GM19351 (cell line): ENCODE measurements around the gene CDK16.

Experiments used
- ATAC-seq: cut with Tn5 transposase; IDR thresholded peaks from one replicate; pipeline ENCODE4 v1.9.1; 2021; ENCODE audit warnings: mild to moderate bottlenecking, moderate library complexity; ENCODE audit not compliant: unreplicated experiment

CDK16 gene

DNA sequence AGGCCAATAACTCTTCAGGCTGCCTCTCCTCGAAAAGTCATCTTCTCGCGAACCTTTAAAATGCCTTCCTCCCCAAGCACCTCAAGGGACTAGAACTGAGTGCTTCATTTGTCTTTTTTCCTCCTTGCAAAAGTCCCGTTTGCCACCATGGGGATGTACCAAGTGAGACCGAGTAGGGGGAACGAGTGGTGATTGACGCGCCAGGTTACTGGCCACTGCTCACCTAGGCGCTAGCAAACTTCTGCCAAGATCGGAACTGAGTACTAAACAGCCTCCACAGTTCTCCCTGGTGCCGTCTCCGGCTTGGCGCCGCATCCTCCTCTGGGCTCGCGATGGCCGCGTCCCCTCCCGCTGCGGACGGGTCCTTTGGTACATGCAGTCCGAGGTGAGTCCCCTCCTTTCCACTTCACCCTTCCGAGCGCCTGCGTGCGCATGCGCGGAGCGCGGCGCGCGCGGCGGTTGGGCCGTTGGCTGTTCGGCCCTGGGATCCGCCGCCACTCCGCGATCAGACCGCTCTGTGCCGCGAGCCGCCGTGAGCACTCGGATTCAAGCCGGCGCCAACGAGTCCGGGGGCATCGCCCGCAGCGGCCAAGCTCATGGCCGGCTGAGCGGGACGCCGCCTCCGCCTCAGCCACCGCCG, at the start of gene CDK16:
Gene CDK16, plus strand, starts transcription at position 402 of the 640 bp plus-strand sequence. CDS start 4,877 bp downstream, outside the sequence.
- peak; percentile 32 for ATAC-seq

DNA sequence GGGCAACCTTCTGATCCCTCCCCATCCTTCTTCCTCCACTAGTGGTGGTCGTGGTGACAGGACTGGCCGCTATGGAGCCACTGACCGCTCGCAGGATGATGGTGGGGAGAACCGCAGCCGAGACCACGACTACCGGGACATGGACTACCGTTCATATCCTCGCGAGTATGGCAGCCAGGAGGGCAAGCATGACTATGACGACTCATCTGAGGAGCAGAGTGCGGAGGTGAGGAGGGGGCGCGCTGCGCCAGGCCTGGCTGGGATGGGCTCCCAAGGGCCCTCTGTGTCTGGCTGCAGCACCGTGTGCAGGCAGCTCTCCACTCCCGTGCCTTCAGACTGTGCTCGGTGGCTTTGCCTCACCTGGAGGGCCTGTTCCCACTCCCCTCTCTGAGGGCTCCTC, 49.2 kb upstream of the CDK16 start:
- ATAC-seq = no peak

DNA sequence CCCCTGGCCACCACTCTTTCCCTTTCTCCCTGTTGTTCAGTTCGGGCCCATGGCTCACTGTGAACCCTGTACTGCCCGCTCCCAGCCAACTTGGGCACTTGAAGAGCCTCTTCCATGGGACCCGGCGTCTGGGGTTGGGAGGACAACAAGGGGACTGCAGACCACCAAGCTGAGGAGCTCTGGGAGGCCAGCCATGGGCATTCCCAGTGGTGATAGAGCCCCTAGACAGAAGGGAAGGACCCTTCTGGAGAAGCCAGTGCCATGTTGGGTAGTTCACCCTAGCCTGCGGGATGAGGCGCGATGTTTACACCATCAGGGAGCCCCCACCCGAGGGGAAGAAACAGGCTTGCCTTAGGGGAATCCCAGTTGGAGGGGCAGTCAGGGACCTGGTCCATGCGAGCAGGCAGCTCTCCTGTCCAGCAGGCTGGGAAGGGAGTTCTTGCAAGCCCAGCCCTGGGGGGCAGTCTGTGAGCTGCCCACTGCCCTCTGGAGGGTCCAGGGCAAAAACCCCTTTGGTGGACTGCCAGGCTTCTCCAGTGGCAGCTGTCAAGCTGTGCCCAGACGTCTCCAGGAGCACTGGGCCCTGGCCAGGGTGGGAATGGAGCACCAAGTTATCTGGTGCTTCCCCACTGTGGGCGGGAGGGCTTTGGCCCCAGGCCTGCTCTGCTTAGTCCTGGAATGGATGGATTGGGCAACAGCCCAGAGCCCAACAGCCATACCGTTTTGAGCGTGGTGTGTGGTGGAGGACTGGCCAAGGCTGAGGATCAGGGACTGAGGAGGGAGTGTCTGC, 48.6 kb upstream of the CDK16 start:
- no peak for ATAC-seq

DNA sequence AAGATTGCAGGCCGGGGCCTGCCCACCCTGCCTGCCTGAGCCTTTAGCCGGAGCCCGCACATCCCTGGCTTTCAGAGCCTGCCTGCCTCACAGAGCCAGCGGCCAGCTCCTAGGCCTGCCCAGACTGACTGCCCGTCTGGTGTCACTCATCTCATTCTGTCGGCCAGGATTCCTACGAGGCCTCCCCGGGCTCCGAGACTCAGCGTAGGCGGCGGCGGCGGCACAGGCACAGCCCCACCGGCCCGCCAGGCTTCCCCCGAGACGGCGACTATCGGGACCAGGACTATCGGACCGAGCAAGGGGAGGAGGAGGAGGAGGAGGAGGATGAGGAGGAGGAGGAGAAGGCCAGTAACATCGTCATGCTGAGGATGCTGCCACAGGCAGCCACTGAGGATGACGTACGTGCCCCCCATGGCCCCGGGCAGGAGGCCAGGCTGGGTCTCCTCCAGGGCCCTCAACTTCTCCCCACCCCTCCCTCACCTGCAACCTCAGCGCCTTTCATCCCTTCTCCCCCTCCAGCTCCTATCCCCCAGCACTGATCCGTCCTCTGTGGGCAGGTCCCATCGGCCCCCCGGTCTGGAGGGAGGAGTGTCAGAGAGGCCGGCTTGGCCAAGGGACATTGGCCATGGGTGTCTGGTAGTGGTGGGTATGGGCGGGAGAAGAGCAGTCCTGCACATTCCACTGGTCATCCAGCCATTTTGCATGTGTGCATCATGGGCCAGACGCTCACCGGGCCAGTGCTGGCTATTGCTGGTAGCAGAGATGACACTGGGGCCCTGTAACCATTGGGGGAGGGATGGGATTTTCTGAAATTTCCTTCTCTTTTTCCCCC, 47.4 kb upstream of the CDK16 start:
- no peak for ATAC-seq

DNA sequence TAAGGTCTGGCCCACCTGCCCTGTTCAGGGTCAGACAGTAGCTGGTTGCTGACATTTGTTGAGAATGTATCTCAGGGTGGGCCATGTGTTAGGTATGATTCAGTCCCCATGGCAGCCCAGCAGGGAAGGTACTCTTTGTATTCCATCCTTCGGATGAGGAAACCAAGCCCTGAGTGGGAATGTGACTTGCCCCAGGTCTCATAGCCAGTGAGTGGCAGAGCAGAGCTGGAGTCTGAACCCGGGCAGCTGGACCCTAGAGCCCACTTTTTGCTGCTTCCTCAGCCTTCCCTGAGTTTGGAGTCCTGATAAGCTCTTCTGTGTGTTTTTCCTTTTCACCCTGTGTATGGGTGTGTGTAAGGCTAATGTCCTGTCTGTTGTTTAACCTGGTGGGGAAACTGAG, 46.5 kb upstream of the CDK16 start:
- no peak for ATAC-seq

DNA sequence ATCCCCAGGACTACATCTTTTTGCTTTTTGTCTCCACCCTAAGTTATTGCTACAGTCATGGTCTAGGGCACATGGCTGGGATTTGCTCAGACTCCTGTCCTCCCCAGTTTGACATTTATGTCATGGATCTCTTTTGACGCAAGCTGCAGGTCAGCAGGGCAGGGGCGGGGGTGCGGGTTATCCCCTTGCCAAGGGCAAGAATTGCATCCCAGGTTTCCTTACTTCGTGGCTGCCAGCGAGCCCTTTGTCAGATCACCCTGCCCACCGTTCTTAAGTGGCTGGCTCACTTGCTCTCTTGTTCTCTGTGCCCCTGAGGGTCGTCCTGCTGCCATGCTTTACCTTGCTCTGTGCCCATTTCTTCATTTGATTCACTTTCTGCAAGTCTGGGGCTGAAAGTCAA, 45.9 kb upstream of the CDK16 start:
- no peak for ATAC-seq

DNA sequence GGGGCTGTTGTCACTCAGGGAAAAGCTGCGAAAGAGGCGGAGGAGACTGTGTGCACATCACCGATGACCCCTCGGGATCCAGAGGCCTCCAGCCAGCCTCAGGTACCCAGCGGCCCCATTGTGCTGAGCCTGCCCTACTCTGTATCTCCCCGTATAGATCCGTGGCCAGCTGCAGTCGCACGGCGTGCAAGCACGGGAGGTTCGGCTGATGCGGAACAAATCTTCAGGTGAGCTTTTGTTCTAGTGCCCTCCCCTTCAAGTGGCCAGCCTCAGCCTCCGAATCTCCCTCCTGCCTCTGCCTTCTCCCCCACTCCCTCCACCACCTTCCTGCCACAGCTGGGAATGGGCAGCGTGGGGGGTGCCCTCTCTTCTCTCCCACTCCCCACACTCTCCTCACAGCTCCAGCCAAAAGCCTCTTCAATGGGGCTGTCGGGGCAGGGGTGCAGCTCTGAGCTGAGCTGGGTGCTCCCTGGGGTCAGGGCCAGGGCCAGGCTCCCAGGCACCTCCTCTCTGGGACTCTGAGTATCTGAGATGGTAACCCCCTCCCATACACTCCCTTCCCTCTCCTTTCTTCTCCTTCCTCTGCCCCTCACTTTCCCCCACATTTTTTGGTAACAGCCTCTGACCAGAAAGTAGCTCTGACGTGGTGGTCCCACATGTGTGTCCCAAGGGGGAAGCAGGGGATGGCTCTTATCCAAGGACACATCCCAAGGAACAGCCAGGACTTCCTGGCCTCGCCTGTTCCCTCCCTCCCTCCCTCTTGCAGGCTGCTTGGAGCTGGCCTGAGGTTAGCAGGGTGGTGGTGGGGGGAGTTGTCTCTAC, 45.3 kb upstream of the CDK16 start:
- no peak for ATAC-seq

DNA sequence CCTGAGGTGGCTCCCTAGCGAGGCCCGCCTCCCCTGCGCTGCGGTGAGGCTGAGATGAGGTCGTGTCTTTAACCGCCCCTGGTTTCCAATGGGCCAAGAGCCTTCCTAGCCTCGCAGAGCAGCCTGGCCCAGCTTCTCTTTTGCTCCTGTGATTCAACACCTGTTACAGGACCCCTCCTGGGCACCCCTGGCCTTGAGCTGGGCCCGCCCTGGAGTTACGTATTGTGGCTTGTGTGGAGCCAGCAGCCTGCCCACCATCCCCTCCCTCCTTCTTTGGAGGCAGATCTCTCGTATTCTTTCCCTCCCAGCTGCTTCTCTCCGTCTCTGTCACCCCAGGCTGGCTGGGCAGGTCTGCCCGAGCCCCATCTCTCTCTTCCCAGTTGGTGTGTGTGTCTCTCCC, 44.1 kb upstream of the CDK16 start:
- ATAC-seq = no peak

DNA sequence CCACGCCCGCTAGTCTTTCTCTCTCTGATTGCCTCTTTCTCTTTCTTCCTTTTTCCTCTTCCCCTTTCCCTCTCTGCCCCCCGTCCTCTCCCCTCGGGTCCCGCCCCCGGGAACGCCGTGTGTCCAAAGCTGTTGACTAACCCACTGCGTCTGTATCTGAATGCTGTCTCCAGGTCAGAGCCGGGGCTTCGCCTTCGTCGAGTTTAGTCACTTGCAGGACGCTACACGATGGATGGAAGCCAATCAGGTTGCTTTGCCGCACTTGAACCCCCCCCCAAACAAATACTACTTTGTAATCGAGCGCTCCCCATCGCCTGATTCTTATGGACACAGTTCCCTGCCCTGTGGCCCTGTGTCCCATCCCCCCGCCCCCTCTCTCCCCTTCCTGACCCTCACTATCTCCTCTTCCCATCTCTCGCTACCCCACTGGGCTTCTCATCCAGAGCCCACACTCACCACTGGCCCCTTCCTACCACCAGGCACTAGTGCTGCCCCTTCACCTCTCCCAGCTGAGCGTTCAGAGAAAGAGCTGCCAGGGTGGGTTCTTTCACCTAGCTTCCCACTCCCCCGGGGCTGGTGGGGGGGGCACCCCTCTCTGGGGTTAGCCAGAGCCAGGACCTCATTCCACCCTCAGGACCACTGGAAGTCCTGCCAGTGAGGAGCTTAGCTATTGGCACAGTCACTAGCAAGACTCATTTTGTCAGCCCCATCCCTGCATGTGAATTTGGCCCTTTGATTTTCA, 43.5 kb upstream of the CDK16 start:
- ATAC-seq = no peak

DNA sequence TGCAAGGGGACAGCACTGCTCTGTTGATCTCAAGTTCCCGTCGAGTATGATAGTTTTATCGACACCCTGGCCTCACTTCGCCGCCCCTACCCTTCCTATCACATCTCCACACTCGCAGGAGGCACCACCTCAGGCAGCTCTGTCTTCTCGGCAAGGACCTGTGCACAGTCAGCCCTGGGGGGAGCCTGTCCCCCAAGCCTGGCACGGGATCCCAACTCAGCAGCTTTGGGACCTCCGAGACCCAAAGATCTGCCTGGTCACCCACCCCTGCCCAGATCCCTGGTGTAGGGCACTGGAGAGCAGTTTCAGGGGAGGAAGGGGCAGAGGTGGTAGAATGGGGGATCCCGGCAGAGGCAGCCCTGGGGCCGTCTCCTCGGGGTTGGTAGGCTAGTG, 42.9 kb upstream of the CDK16 start:
- no peak for ATAC-seq

DNA sequence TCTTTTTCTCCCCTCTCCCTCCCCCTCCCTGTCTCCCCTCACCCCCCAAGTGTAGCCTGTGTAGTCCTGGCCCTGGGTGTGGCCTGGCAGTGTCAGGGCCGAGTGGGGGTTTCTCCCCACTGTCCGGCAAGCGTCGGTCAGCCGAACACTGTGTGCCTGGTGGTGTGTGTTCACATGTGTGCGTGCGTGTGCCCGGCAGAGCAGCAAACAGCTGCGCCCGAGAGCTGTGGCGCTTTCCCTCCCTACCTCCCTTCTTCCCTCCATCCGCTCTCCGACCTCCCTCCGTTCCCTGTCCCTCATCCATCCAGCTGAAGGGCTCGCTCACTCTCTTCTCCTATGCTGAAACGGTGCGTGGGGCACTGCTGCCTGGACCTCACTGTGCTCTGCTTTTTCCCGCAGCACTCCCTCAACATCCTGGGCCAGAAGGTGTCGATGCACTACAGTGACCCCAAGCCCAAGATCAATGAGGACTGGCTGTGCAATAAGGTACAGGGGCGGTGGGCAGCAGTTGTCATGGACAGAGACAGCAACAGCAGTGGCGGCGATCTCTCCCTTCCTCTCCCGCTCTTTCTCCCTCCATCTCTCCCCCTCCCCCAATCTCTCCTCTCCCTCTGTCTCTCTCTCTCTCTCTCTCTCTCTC, 42.3 kb upstream of the CDK16 start:
- no peak for ATAC-seq

DNA sequence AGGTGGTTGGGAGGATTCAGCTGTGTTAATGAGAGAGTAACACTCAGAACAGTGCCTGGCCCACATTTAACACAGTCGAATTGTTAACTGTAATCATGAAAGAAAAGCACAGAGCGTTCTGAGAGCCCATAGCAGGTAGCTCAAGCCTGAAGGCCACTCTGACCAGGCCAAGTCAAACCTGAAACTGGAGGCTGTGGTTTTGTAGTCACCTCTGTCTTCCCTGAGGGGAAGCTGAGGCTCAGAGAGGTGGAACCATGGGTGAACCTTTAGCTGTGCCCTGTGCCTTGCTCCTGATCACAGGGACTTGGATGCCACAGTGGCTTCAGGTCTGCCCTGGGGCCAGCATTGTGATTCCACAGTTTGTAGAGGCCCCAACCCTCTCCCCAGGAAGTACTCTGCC, 41.4 kb upstream of the CDK16 start:
- ATAC-seq = no peak

DNA sequence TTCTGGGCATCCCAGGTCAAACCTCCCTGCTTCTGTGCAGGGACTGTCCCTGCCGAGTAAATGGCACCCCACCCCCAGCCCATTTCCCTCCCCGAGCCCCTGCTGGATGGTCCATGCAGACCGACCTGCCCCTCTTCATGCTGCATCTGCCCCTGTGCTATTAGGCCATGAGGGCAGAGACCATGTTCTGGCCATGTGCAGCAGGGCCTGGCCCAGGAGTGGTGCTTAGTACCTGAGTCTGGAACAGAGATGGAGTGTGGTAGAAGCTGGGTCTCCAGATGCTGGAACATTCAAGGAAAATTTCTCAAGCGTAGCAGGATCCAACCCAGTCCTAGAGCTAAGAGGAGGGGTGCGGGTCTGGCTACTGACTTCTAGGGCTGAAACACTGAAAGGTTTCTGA, 40.1 kb upstream of the CDK16 start:
- ATAC-seq = no peak

DNA sequence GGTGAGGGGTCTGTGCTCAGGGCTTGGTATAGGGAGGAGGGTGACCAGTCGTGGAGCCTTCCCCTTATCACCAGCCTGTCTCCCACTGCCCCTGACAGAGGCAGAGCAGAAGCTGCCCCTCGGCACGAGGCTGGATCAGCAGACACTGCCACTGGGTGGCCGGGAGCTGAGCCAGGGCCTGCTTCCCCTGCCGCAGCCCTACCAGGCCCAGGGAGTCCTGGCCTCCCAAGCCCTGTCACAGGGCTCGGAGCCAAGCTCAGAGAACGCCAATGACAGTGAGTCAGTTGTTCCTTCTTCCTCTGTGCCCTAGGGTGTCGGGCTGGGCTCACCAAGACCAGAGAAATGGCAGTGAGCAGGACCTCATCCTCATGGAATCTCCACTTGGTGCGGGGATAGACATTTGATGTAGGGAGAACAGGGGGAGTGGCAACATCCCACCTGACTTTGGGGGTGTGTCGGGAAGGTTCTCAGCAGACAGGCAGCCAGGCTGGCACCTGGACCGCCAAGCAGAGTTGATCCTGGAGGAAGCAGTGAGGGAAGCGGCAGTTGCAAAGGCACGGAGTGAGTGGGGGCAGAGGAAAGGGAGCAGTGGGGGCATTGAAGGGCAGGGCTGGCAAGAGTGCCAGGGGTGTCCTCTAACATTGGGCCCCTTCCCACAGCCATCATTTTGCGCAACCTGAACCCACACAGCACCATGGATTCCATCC, 39.1 kb upstream of the CDK16 start:
- ATAC-seq = no peak

DNA sequence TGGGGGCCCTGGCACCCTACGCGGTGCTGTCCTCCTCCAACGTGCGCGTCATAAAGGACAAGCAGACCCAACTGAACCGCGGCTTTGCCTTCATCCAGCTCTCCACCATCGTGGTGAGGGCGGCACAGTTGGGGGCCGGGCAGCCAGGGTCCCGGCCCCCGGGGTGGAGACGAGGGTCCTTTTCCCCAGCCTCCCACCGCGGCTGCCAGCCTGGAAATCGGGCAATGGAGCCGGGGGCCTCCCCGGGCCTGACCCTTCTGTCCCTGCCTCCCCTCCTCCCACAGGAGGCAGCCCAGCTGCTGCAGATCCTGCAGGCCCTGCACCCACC, 38.6 kb upstream of the CDK16 start:
- ATAC-seq = no peak

DNA sequence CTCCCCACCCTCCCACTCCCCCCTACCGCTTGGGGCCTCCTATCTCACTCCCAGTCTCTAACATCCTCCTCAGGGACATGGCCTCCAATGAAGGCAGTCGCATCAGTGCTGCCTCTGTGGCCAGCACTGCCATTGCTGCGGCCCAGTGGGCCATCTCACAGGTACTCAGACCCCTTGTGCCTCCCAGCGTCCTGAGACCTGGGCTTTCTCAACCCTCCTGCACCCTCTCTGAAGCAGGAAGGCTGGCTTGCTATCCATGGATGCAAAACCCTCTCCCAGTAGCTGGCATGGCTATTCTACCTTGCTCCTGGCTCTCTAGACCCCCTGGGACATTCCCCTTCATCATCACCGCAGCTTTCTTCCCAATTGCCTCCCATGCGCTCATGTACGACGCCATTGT, 38.1 kb upstream of the CDK16 start:
- ATAC-seq = no peak

DNA sequence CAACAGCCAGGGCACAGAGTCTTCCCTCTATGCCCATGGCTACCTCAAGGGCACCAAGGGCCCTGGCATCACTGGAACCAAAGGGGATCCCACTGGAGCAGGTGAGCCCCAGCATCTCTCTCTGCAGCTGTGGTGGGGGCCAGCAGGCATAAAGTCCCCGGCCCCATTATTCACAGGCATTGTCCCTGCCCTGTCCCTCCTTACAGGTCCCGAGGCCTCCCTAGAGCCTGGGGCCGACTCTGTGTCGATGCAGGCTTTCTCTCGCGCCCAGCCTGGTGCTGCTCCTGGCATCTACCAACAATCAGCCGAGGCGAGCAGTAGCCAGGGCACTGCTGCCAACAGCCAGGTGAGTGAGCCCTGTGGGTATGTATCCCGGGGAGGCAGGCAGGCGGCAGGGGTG, 37.2 kb upstream of the CDK16 start:
- no peak for ATAC-seq

DNA sequence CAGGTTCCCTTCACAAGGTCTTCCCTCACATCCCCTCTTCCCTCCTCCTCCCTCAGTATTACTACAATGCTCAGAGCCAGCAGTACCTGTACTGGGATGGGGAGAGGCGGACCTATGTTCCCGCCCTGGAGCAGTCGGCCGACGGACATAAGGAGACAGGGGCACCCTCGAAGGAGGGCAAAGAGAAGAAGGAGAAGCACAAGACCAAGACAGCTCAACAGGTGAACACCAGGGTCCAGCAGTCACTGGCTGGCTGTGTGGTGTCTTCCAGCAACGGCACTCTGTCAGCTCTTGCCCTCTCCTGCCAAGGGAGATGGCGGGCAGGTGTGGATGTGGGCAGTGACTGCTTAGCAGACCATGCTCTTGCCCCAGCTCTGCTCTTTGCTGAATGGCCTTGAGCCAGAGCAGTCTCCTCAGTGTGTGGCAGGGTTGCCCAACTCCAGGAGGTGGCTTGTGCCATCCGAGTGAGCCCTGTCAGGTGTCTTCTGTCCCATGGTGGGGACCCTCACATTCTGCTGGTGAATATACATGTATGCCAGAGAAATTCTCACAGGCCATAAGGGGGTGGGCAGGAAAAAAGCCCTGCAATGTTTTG, 36.3 kb upstream of the CDK16 start:
- ATAC-seq = no peak

DNA sequence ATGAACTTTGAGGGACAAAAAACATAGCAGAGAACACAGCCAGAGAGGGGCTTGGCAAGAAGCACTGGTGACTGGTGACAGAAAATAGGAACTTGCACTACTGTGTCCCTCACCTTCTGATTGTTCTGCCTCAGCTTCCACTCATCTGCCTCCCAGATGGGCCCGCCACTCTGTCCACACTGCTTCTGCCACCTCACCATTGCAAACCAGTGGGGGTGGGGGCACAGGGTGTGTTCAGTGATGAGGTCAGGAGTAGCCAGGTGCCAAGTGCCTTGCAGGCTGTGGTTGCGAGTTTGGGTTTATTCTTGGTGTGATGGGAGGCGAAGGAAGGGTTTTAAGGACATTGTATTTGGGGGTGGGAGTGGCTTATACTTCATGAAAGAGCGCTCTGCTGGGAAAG, 34.0 kb upstream of the CDK16 start:
- ATAC-seq = no peak
